LNCaP clone FGC (cell line): ENCODE results near the gene NR4A3.

Experiments
- DNase-seq: peaks from one replicate; pipeline ENCODE4 v3.0.0-alpha.2; 2011; ENCODE audit warnings: low read depth
- H3K4me3 ChIP-seq: 2 replicates; pipeline ENCODE4 v1.5.1; 2011; ENCODE audit warnings: mild to moderate bottlenecking, low read depth, low read length, control low read depth
- TF ChIP-seq, protein P1 (sequence below): IDR thresholded peaks from 2 replicates; pipeline ENCODE4 v1.5.1; 2012; ENCODE audit warnings: mild to moderate bottlenecking; ENCODE audit not compliant: control insufficient read depth, insufficient read depth; ENCODE audit errors: extremely low read depth

Gene NR4A3

GRCh38 chr9:99807276-99807852 is 14.3 kb upstream of the NR4A3 start:
- H3K4me3 ChIP-seq = no peak overlapping the region
- TF ChIP-seq, protein P1, sequence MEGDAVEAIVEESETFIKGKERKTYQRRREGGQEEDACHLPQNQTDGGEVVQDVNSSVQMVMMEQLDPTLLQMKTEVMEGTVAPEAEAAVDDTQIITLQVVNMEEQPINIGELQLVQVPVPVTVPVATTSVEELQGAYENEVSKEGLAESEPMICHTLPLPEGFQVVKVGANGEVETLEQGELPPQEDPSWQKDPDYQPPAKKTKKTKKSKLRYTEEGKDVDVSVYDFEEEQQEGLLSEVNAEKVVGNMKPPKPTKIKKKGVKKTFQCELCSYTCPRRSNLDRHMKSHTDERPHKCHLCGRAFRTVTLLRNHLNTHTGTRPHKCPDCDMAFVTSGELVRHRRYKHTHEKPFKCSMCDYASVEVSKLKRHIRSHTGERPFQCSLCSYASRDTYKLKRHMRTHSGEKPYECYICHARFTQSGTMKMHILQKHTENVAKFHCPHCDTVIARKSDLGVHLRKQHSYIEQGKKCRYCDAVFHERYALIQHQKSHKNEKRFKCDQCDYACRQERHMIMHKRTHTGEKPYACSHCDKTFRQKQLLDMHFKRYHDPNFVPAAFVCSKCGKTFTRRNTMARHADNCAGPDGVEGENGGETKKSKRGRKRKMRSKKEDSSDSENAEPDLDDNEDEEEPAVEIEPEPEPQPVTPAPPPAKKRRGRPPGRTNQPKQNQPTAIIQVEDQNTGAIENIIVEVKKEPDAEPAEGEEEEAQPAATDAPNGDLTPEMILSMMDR = peak; percentile 66
- peak; percentile 59 for DNase-seq

DNA sequence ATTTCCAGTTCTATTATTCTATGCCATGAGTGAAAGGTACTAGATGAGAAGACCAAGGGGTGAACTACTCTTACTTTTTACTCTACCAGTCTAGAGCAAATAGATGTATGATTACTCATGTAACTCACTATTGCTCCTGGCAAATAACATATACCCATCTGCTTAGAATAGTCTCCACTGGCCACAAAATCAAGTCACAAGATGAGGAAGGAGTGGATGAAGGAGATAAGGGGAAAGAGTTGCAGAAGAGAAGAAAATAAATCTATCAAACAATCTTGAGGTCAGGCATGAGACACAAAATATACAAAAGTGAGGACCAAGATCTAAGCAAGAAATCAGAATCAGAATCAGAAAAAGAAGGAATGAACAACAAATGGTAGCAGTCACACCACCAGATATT is 13.7 kb upstream of the NR4A3 start:
- TF ChIP-seq, protein P1 = no peak
- no peak overlapping the region for H3K4me3 ChIP-seq
- DNase-seq = no peak

GRCh38 chr9:99808454-99808853 is 13.2 kb upstream of the NR4A3 start:
- no peak overlapping the region for H3K4me3 ChIP-seq
- no peak for DNase-seq
- TF ChIP-seq, protein P1 = no peak

DNA sequence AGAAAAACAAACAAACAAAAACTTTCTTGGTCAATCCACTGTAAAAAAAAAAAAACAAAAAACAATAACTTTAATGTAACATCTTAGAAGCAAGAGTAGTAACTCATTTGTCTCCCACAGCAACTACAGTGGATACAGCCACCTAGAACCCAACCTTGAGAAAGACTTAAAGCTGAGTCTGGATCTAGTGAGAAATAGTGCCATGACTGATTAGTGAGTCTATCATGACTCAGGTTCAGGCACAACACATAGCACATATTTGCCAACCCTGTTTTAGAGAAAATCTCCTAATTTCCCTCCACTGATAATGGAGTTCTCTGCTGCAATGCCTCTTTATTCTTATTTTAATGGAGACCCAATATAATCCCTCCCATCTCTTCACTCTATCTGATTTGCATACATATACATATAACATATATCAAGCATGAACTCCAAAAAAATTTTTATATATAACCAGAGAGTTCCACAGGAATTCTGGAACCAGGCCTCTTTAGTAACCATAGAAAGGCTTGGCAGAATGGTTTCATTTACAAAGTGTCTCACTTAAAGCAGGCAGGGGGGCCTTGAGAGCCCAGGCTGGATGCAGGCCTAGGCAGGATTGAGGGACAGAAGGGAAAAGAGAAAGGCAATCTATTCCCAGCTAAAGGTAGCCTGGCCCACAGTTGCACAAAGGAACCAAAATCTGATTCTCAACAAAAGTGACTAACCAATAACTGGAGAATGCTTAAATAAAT is 11.9 kb upstream of the NR4A3 start:
- TF ChIP-seq, protein P1 = no peak
- no peak for DNase-seq
- H3K4me3 ChIP-seq = no peak overlapping the region

DNA sequence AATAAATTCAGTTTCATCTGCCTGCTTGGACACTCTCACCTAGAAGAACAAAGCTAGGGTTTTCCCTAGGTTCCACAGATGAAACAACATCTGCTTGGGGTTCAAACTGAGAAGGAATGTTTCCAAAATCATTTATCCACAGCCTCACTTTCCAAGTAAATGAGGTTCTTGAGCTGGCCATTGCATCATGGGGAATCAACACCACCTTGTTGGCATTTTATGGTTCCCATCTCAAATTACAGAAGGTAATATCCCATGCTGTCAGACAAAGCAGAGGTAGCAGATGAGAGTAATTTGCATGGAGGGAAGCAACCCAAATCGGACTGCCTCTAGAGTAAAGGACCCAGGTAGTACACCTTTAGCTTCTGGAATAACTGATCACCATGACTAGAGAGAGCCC is 10.5 kb upstream of the NR4A3 start:
- DNase-seq = no peak
- no peak overlapping the region for H3K4me3 ChIP-seq
- TF ChIP-seq, protein P1 = no peak

DNA sequence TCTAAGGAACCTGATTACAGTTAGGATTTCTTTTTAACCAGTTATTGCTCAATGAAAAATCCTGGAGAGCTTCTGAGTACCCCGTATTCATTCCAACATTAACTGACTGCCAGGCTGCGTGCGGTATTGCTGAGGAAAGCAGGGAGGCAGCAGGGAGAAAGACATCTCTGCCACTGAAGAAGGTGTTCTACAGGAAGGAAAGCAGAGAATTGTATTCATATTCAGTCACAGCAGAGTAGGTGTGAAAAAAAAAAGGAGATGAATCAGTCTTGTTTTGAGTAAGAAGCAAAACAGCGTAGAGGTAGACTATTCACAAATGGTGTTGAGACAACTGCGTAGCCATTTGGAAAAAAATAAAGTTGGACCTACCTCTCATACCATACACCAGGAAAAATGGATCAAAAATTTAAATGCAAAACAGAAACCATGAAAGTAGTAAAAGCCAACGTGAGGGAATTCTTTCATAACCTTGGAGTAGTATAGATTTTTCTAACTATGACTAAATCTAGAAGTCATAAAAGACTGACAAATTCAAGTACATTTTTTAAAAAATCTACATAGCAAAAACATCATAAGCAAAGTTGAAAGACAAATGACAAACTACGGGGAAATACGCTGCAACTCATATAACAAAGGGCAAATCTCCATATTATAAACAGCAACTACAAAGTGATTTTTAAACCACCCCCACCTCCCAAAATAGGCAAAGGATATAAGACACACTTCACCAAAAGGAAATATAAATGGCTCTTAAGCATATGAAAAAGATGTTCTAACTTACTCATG is 9.9 kb upstream of the NR4A3 start:
- TF ChIP-seq, protein P1 = no peak
- no peak for DNase-seq
- H3K4me3 ChIP-seq = no peak overlapping the region

- H3K4me3 ChIP-seq = no peak overlapping the region
- TF ChIP-seq, protein P1 = no peak
- DNase-seq = no peak
Observed at GRCh38 chr9:99813739-99814138, 7.9 kb upstream of the NR4A3 start.
